Colonic mucosa (tissue), 4 donors: Measurements from ENCODE around the gene EMSY. TPM values are rescaled to one million over a fixed set of nuclear protein-coding genes. Genes with fewer than 3 reads are reported as not detected.

Source experiments
- DNase-seq: peaks from one replicate; pipeline ENCODE4 v3.0.0-alpha.2; 2020
- H3K27ac ChIP-seq: fragments of 200-600 bp; one replicate; pipeline ENCODE4 v1.8.0; 2021
- H3K27me3 ChIP-seq: fragments of 200-600 bp; one replicate; pipeline ENCODE4 v1.8.0; 2021
- H3K36me3 ChIP-seq: fragments of 200-600 bp; one replicate; pipeline ENCODE4 v1.8.0; 2021
- H3K4me1 ChIP-seq: fragments of 200-600 bp; one replicate; pipeline ENCODE4 v1.8.0; 2021; ENCODE audit warnings: mild to moderate bottlenecking
- H3K4me3 ChIP-seq: fragments of 200-600 bp; one replicate; pipeline ENCODE4 v1.8.0; 2021
- H3K9ac ChIP-seq, 2 donors: one replicate each; pipeline ENCODE4 v1.7.0; 2013; ENCODE audit warnings: control low read depth in 2 of 2, low read depth in 2 of 2, low read length in 2 of 2
- H3K9me3 ChIP-seq: fragments of 200-600 bp; one replicate; pipeline ENCODE4 v1.8.0; 2021
- intact Hi-C: fragments of 100-400 bp; cut with DNase I; formaldehyde crosslinking; loops from one replicate; pipeline ENCODE4 v1.14.1; 2022
- total RNA-seq, 2 donors: library from RNA; stranded (reverse); fragmentation: NEBNext Ultra II Directional in 1 of 2; extraction: Animal tissue kit (Norgen Biotek cat#: 25700) in 1 of 2; gene quantifications; one replicate each; pipeline ENCODE4 v1.2.1, GENCODE V29; 2021
- TF ChIP-seq, protein P1 (sequence below): fragments of 200-600 bp; IDR thresholded peaks from one replicate; pipeline ENCODE4 v1.8.0; 2022; ENCODE audit warnings: antibody characterized with exemption, mild to moderate bottlenecking
- donor health status: healthy.
- donor health status: DM: no; HTN: no; CAD: no.
- donor health status: DM: no; HTN: no; CAD: no.

EMSY gene
- total RNA-seq, 2 donors from 2014 or later: 21.2 to 22.8 TPM

DNA sequence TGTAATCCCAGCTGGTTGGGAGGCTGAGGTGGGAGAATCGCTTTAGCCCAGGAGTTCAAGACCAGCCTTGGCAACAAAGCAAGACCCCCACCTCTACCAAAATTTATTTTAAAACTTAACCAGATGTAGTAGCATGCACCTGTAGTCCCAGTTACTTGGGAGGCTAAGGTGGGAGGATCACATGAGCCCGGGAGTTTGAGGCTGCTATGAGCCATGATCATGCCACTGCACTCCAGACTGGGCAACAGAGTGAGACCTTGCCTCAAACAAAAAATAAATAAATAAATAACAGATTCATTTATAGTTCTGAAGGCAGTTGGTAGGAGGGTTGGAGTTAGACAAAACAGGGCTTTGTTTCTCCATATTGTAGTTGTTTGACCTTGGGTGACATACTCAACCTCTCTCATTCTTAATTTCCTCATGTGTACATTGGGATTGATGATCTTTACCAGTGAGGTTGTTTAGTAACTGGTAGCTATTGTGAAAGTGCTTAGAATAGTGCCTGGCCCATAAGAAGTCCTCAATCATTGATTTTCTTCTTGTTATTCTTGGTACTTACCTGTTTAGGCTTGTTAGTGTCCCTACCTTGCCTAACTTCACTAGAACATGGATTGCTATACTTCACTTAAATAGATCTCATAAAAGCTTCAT is 79.1 kb downstream of the EMSY start:
- intact Hi-C loops: no loop called here
- Histone ChIP-seq H3K4me3 (no peak overlapping the region), H3K27ac (no peak overlapping the region), H3K36me3 (no peaks in the 10 kb centered on the region), H3K9ac (no peak overlapping the region), H3K27me3 (no peaks in the 10 kb centered on the region), H3K9me3 (no peaks in the 10 kb centered on the region), H3K4me1 (no peaks in the 10 kb centered on the region)
- TF ChIP-seq, protein P1, sequence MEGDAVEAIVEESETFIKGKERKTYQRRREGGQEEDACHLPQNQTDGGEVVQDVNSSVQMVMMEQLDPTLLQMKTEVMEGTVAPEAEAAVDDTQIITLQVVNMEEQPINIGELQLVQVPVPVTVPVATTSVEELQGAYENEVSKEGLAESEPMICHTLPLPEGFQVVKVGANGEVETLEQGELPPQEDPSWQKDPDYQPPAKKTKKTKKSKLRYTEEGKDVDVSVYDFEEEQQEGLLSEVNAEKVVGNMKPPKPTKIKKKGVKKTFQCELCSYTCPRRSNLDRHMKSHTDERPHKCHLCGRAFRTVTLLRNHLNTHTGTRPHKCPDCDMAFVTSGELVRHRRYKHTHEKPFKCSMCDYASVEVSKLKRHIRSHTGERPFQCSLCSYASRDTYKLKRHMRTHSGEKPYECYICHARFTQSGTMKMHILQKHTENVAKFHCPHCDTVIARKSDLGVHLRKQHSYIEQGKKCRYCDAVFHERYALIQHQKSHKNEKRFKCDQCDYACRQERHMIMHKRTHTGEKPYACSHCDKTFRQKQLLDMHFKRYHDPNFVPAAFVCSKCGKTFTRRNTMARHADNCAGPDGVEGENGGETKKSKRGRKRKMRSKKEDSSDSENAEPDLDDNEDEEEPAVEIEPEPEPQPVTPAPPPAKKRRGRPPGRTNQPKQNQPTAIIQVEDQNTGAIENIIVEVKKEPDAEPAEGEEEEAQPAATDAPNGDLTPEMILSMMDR: no peak
- DNase-seq: no peak

DNA sequence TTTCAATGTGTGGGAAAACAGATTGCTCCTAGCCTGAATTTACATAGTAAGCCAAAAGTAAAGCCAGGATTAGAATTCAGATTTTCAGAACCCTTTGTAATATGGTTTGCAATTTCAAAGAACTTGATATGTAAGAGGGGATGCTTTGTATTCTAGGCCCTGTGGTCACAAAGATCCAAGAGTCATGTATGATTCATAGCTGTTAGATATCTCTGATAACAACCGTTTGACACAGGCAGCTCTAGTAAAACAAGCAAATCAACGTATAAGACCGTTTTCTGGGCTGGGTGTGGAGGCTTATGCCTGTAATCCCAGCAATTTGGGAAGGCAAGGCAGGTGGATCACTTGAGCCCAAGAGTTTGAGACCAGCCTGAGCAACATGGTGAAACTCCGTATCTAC is 79.6 kb downstream of the EMSY start:
- Histone ChIP-seq H3K9me3 (no peaks in the 10 kb centered on the region), H3K4me1 (no peaks in the 10 kb centered on the region), H3K27ac (no peak overlapping the region), H3K9ac (no peak overlapping the region), H3K27me3 (no peaks in the 10 kb centered on the region), H3K36me3 (no peaks in the 10 kb centered on the region), H3K4me3 (no peak overlapping the region)
- DNase-seq: no peak
- intact Hi-C loops: no loop called here
- TF ChIP-seq, protein P1: no peak

DNA sequence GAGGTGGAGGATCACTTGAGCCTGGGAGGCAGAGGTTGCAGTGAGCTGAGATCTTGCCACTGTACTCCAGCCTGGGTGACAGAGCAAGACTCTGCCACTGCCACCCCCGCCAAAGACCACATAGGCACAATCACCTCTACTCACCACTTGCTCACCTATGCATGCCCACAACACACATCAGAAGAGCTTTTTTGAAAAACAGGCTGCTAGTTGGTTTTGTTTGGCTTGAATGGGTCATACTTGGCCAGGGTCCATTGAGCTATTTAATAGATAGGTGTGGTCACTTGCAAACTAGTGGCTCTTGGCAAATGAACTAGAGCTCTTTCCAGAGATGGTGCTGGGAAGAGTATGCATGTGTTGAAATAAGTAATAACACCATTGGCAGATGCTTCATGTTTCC is 80.1 kb downstream of the EMSY start:
- DNase-seq: peak; percentile 56
- TF ChIP-seq, protein P1: no peak
- Histone ChIP-seq H3K27me3 (no peaks in the 10 kb centered on the region), H3K9me3 (no peaks in the 10 kb centered on the region), H3K36me3 (no peaks in the 10 kb centered on the region), H3K4me1 (no peaks in the 10 kb centered on the region), H3K27ac (no peak overlapping the region), H3K9ac (no peak overlapping the region), H3K4me3 (no peak overlapping the region)
- intact Hi-C loops: no loop called here

DNA sequence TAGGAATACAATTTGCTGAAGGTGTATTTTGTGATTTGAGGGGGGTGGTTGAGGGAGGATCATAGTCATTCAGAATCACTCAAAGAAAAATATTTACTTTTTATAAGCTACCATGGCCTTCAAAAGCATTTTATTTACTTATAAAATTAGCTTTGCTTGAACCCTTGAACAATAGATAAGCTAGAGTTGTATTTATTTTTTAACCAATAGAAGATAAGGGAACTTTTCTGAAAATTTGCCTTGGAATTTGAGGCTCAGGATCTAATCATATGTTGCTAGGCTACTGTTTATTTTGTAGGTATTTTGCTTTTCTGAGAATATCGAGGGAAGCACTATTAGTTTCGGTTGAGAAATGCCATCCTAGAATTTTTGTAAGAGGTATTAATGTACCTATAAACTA is 82.1 kb downstream of the EMSY start:
- no peaks in the 10 kb centered on the region for H3K9me3 ChIP-seq
- H3K27ac ChIP-seq: no peak overlapping the region
- TF ChIP-seq, protein P1: no peak
- no peak overlapping the region for H3K9ac ChIP-seq
- H3K4me3 ChIP-seq: no peak overlapping the region
- H3K36me3 ChIP-seq: no peaks in the 10 kb centered on the region
- no peaks in the 10 kb centered on the region for H3K4me1 ChIP-seq
- DNase-seq: no peak
- no peaks in the 10 kb centered on the region for H3K27me3 ChIP-seq
- intact Hi-C loops: no loop called here

DNA sequence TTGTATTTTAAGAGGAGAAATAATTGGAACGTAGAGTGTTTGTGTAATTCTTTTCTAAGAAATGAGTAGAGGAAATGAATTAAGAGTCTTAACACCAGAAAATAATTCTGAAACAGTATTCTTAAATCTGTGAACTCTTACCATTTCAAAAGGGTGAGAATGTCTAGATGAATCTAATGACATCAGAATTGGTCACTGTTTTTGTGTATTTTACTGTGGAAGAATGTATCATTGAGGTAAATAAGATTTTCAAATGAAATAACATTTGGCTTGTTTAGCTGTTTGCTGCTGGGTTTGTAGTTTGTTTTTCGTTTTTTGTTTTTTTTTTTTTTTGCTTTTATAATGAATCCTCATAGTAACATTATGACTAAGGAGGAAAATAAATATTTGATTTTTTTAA is 97.6 kb downstream of the EMSY start:
- H3K36me3 ChIP-seq: no peaks in the 10 kb centered on the region
- DNase-seq: no peak
- TF ChIP-seq, protein P1: no peak
- H3K27ac ChIP-seq: no peak overlapping the region
- no peaks in the 10 kb centered on the region for H3K4me1 ChIP-seq
- intact Hi-C loops: no loop called here
- H3K4me3 ChIP-seq: no peak overlapping the region
- no peaks in the 10 kb centered on the region for H3K9me3 ChIP-seq
- no peak overlapping the region for H3K9ac ChIP-seq
- no peaks in the 10 kb centered on the region for H3K27me3 ChIP-seq
